Measurements from ENCODE around the gene EIF2AK2.
"Not testable (repeated sequence)": the region's sequence is repeated elsewhere in the genome, so short reads cannot be mapped to it uniquely, and the experiment has no call there.

Gene EIF2AK2
- total RNA-seq, result 41.7 to 439 (median 75.4) reads per million in 17 experiments

DNA sequence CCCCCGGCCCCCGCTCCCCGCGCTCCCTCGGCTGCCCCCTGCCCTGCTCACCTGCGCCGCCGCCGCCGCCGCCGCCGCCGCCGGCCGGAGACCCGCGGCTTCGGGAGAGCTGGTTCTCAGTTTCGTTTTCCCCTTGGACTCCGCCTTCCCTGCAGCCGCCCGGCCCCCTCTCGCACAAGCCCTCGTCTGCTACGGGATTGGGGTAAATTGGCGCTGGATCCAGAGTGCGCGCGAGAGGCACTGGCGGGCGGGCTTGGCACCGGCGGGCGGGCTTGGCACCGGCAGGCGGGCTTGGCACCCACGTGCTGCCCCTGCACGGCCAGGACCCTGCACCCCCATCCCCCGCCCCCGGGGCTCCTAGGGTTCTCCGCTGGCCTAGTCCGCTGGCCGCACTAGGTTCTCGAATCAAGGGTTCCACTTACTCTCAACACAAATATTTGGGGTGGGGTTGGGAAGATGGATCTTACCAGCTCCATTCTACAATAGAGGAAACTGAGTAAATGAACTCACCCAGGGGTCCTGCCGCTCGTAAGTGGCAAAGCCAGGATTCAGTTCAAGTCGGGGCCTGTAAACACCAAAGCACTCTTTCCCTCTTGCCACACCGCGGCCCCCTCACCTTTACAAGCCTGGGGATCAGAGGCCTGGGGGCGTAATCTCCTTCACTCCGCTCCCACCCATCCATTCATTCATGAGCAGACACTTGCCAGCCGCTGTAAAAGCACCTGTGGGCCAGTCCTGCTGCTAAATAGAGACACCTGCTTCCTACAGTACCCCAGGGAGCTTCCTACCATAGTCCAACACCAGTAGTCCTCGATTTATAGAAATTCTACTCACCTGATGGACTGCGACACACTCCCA, at the start of gene EIF2AK2:
TSS of gene EIF2AK2 (minus strand) at position 124 of the 858 bp plus-strand sequence. CDS start 9,174 bp downstream, outside the sequence.
- DNase-seq, result peak; percentile 84 to 93 (median 91)

DNA sequence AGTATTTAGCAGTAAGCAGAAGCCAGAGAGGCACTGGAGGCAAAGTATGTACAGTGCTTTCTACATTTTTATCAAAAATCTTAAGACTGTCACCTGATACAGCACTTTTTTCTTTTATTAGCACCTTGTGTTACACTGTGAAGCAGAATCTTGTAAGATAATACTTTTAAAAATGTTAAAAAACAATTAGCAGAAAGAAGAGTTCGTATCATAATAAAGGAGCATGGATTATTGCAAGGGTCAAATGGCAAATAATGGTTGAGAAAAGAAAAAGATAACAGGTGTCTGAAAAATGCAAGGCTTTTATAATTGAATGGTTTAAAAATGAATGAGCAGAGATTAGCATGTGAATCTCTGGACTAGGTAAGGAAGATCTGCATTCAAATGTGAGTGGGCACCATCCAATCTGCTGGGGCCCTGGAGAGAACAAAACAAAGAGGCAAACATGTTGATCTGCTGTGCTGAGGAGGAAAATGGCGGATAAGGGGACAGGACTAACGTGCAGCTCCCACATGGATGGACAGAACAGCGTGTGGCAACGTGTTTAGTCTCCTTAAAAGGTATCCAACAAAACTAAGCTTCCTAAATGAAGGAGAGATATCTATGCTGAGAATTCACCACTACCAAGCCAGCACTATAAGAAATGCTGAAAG, 49.0 kb upstream of the EIF2AK2 start:
- no peak for DNase-seq

GRCh38 chr2:37205071-37205661, 48.4 kb upstream of the EIF2AK2 start:
- not testable (repeated sequence) for DNase-seq

DNA sequence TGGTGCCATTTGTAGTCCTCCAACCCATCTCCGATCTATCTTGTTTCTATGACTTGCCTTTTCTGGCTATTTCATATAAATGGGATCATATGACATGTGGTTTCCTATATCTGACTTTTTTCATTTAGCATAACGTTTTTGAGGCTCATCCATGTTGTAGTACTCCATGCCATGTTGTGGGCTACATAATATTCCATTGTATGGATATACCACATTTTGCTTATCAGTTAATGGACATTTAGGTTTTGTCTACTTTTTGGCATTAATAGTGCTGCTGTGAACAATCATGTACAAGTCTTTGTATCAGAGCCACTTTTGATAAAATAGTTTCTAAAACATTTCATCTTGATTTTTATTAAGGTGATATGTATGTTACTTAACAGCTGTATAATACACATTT, 46.9 kb upstream of the EIF2AK2 start:
- DNase-seq, result no peak

- no peak for DNase-seq
Observed at GRCh38 chr2:37201766-37202165, 45.0 kb upstream of the EIF2AK2 start.

- no peak for DNase-seq
Observed at GRCh38 chr2:37201208-37201607, 44.4 kb upstream of the EIF2AK2 start.

- DNase-seq, result no peak
Observed at GRCh38 chr2:37198681-37199065, 41.9 kb upstream of the EIF2AK2 start.

DNA sequence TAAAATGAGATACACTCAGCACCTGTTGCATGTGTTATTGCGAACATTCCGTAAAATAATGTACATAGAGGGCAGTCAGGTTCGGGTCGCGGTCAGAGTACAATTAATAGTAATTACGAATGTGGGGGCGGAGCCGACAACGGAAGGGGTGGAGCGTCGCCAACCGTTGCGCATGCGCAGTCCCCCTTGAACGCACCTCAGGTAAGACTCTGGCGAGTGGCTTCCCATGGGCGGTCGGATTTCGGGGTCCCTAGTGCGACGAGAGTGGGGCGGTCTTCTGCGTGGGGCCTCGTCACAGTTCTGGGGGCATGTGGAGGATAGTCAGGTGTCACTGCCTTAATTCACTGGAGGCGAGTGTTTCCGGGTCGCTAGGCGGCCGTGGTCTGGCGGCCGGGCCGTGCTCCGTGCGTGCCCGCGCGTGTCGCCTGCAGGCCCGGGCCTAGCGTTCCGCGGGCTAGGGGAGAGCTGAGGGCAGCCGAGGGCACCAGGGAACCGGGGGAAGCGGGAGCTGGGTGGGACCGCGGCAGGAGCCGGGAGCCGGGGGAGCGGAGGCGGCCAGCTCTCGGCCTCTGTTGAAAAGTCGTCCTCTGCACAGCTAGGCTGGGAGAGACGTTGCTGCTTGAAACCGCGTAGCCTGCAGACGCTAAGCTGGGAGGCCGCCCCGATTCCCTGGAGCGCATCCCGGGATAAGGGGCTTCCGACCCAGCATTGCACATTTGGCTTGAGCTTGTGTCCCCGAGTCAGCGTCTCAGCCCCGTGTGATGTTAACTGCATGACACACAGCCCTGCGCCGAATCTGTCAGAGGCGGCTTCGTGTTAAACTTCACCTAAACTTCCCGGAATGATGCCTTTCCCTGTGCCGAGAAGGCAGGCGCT, 39.8 kb upstream of the EIF2AK2 start, which contains the start of gene CEBPZOS:
TSS of gene CEBPZOS (plus strand) at position 177 of the 876 bp plus-strand sequence. CDS start 3,209 bp downstream, outside the sequence.
- peak; percentile 89 to 95 (median 92) for DNase-seq

DNA sequence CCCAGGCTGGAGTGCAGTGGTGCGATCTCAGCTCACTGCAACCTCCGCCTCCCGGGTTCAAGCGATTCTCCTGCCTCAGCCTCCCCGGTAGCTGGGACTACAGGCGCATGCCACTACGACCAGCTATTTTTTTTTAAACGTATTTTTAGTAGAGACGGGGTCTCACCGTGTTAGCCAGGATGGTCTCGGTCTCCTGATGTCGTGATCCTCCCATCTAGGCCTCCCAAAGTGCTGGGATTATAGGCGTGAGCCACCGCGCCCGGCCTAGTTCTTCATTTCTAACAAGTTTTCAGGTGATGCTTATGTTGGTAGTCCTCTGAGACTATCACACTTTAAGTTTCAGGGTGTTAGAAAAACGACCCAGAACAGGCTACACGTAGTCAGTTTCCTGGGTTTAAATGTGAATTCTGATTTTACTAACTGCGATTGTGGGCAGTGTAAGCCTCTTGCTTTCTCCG, 39.1 kb upstream of the EIF2AK2 start:
- not testable (repeated sequence) for DNase-seq

DNA sequence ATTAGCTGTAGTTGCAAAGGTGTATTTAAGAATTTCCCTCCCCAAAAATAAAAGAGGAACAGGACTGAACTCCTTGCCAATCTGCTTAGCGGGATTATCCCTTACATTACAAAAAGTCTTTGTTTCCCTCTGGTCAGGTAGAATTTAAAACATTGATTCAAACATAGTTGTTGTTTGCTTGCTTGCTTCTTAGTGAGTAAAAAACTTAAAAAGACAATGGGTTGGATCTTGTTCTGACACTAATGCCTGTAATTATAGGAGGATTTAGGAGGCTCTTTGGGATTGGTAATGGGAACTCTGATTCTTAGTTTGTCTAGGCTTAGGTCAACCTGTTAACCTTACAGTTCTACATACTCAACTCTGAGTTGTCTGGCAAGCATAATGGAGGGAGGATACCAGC, 35.8 kb upstream of the EIF2AK2 start:
- no peak for DNase-seq

- DNase-seq, result no peak
Observed at GRCh38 chr2:37191747-37192146, 35.0 kb upstream of the EIF2AK2 start.

DNA sequence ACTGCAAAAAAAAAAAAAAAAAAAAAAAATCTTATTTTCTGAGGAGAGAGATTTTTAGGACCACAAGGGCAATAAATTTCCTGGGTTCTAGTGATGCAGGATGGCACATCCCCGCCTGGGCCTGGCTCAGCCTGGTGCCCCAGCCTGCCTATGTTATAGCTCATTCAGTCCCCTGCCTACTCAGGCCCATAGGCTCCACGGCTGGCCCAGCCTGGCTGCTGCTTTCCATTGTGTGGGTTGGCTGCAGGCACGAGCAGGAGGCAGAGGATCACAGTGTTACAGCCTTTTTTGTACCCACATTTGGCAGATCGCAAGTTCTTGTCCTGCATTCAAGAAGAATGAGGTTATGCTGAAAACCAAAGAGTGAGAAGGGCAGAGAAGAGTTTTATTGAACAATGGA, 34.5 kb upstream of the EIF2AK2 start:
- no peak for DNase-seq

GRCh38 chr2:37190290-37190689, 33.5 kb upstream of the EIF2AK2 start:
- no peak for DNase-seq

DNA sequence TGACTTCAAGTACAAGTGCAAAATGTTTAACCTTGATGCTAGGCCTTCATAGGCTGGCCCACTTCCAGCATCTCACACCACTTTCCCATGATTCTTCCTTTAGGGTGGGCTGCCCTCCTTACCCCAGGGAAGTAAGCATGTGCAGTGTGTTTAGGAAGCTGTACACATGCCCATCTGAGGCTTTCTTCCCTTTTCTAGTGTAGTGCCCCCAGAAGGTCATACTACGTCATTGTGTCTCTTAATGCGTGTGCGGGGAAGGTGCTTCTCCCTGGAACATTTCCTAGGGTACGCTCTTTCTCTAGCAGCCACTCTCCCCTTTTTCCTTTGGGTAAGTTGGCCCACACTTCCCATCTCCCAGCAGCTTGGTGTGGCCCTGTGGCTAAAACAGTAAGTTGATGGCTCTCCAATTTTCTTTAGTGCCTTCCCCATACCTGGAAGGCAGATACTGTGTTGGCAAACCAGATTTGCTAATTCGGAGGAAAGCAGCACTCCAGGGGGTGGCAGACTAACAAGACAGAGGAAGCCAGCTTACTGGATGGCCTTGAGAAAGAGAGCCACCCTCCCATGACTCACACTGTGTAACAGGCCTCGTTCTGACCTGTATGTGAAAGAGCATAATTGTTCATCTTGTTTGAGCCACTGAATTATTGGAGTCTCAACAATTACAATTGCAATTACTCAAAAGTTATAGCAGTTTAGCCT, 32.8 kb upstream of the EIF2AK2 start:
- DNase-seq, result peak; percentile 67 to 86 (median 80)

DNA sequence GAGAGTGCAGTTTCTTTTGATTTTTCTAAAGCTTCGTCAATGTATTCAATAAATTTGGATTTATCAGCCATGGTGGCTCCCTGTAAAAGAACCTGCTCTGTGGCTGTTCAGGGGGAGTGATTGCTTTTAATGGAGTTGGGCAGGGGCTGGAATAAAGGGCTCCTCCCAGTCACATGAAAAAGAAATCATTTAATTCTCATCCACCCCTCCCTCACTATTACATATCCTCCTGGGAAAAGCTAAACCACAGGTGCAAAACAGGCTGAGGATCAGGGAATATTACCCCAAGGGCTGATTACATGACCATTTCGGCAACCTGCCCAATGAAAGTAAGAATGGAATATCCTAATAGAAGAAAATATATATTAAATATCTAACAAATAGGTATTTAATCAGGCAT, 31.8 kb upstream of the EIF2AK2 start, which contains the start of gene SULT6B1:
TSS of gene SULT6B1 (minus strand) at position 101 of the 400 bp plus-strand sequence. CDS start at position 71, 30 bp downstream.
- DNase-seq, result no peak

DNA sequence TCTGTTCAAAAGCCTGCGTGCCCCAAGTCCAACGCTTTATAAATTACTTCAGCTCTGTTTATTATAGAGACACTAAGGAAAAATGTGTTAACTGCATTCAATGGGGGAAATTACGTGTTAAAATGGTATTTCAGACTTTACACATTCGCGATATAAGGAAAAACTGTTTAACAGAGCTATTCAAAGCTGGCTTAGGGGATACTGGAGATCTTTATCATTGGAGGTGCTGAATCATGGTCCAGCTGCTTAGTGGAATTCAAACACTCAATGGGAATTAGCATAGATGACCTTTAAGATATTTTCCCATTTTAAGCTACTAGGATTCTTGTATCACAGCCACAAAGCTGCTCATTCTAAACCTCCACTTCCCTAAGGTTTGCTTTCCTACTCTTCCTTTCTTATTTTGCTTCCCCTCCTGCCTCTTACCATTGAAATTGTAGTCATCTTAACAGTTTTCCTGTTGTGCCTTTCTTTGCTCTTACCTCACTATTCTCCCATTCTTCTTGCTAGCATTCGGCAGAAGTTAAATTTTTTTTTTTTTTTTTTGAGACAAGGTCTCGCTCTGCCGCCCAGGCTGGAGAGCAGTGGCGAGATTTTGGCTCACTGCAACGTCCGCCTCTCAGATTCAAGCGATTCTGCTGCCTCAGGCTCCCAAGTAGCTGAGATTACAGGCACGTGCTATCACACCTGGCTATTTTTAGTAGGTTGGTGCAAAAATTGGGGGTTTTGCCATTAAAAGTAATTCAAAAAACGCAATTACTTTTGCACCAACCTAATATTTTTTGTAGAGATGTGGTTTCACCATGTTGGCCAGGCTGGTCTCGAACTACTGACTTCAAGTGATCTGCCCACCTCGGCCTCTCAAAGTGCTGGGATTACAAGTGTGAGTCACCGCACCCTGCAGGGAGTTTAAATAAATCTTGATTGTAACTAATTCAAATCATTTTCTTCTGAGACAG, 25.2 kb upstream of the EIF2AK2 start:
- DNase-seq, result no peak

DNA sequence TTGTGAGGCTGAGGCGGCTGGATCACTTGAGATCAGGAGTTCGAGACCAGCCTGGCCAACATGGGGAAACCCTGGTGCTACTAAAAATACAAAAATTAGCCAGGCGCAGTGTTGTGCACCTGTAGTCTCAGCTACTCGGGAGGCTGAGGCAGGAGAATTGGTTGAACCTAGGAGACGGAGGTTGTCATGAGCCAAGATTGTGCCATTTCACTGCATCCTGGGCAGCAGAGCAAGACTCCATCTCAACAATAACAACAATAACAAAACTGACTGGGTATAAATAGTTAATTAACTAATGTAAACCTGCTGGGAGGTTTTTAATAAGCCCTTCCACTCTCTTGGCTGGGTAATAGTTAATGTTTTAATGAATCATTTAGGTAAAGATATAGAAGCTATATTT, 23.9 kb upstream of the EIF2AK2 start:
- no peak for DNase-seq

DNA sequence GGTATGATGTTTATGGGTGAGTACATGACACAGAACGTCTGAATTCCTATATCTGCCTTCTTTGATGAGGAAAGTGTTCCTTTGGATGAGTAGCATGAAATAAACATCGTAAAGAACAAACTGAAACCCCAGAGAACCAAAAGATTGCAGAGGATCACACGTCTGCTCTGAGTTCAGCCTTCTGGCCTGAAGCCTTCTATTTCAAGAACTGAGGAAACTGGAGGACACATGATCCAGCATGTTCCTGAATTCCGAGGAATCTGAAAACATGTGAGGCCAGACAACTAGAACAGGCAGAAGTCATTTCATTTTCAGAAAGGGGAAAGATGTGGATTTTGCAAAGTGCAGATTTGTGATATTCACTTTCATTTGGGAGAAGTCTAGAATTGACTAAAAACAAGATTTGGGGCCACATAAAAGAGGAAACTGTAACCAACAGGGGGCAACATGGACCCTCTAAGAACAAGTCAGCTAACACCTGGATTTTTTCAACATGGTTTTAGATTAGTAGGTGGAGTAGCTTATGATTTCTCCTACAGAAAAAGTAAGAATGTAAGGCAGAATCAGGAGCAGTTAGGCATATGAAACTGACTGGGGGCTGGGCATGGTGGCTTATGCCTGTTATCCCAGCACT, 23.3 kb upstream of the EIF2AK2 start:
- DNase-seq, result peak; percentile 8 to 42 (median 28)

DNA sequence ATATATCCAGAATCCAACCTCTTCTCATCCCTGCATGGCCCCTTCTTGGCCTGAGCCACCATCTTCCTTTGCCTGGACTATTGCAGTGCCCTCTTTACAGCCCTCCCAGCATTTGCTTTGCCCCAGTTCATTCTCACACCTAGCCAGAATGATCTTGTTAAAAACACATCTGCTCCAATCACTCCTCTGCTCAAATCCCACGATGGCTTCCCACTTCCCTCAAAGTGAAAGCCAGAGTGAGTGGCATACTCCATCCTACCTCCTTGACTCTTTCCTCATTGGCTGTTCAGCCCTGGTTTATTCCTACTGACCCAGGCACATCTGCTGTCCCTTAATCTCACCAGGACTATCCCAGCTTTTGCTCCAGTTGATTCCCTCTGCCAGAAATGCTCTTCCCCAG, 17.0 kb upstream of the EIF2AK2 start:
- no peak for DNase-seq

- no peak for DNase-seq
Observed at GRCh38 chr2:37171624-37171950, 14.8 kb upstream of the EIF2AK2 start.
